NCI-H2081 treated with DMSO at 0.1 percent for 48 hours (cell line): ENCODE data around the gene SCN7A.
"Not testable (repeated sequence)": the region's sequence is repeated elsewhere in the genome, so short reads cannot be mapped to it uniquely, and the experiment has no call there.

Experiments
- DNase-seq: peaks from one replicate; lab custom pipeline; 2025; lab: John Stamatoyannopoulos, UW

SCN7A gene

GRCh38 chr2:166360426-166360825 is 133.6 kb downstream of the SCN7A start:
- no peak for DNase-seq

GRCh38 chr2:166357950-166358321 is 136.1 kb downstream of the SCN7A start:
- not testable (repeated sequence) for DNase-seq

DNA sequence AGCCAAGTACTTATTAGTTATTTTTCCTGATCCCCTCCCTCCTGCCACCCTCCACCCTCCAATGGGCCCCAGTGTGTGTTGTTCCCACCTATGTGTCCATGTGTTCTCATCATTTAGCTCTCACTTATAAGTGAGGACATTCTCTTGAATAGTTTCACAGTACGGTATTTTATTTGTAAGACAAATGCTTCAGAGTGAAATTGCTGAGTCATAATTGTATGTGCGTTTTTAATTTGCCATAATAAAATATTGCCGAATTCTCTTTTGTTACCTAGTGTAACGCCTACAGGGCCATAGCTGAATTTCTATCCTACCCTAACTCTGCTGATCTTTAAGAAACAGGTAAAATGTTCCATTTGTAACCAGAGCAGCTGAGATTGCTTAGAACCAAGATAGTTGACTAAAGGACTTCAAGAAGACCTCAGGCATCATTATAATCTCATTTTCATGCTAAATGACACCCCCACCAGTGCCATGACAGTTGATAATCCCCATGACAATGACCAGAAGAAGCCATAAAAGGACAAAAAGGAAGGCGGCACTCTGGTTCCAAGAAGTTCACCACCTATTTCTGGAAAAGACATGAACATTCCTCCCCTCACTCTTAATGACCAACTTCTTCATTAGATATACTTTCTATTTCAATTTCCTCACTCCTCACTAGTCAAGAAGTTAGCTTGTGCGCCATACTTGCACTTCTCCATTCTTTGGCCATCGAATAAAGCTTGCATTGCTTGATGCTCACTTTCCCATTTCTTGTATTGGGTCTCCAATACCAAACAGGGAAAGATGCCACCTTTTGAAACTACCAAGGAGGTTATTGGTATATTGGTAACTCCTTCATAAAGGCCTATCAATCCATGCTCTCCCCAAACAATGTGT is 136.7 kb downstream of the SCN7A start:
- DNase-seq = no peak
